ENCODE results near the gene TMED8.

DNA sequence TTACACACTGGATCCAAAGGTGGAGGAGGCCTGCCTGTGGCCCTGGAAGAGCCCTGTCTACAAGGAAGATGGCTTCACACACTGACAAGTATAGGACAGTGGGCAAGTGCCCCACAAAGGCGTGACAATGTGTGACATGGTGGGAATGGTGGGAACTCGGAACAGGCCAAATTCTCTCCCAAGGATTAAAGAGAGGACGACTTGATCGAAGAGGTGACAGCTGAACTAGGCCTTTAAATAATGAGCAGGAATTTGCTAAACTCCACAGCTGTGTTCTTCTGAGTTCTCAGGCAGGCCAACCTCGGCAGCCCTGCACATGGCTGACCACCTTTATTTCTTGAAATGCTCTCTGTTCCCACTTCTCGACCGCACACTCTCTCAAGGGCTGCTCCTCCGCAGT, 80.0 kb downstream of the TMED8 start:
- TF ChIP-seq, protein P1, sequence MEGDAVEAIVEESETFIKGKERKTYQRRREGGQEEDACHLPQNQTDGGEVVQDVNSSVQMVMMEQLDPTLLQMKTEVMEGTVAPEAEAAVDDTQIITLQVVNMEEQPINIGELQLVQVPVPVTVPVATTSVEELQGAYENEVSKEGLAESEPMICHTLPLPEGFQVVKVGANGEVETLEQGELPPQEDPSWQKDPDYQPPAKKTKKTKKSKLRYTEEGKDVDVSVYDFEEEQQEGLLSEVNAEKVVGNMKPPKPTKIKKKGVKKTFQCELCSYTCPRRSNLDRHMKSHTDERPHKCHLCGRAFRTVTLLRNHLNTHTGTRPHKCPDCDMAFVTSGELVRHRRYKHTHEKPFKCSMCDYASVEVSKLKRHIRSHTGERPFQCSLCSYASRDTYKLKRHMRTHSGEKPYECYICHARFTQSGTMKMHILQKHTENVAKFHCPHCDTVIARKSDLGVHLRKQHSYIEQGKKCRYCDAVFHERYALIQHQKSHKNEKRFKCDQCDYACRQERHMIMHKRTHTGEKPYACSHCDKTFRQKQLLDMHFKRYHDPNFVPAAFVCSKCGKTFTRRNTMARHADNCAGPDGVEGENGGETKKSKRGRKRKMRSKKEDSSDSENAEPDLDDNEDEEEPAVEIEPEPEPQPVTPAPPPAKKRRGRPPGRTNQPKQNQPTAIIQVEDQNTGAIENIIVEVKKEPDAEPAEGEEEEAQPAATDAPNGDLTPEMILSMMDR (IDR thresholded peaks at IDR 0.05; ENCODE audit: low read depth, low read length, missing input control): no peak
- no peak for TF ChIP-seq JUND (IDR thresholded peaks at IDR 0.05)

Measured in liver (tissue), 3 donors.